RWPE2 (cell line): ENCODE results near the gene ZFYVE1.

Source experiments
- ATAC-seq: fragments of 200-7000 bp; cut with Tn5 transposase; 3 replicates; pipeline ENCODE4 v1.9.1; 2021; ENCODE audit warnings: low read depth
- DNase-seq: peaks from one replicate; pipeline ENCODE4 v3.0.0-alpha.2; 2020; ENCODE audit warnings: low spot score
- H3K27ac ChIP-seq: fragments of 450-650 bp; 2 replicates; pipeline ENCODE4 v1.5.1; 2017; ENCODE audit warnings: mild to moderate bottlenecking; ENCODE audit not compliant: poor library complexity, severe bottlenecking
- H3K27me3 ChIP-seq: fragments of 250-450 bp; sonication (Bioruptor Pico); 2 replicates; pipeline ENCODE4 v1.5.1; 2021; ENCODE audit warnings: mild to moderate bottlenecking, moderate library complexity; ENCODE audit not compliant: insufficient read depth, poor library complexity, severe bottlenecking
- H3K36me3 ChIP-seq: fragments of 250-450 bp; sonication (Bioruptor Pico); 2 replicates; pipeline ENCODE4 v1.5.1; 2020; ENCODE audit warnings: low read depth, mild to moderate bottlenecking, moderate library complexity
- H3K4me1 ChIP-seq: fragments of 250-450 bp; sonication (Bioruptor Pico); 2 replicates; pipeline ENCODE4 v1.5.1; 2021; ENCODE audit warnings: mild to moderate bottlenecking, moderate library complexity; ENCODE audit not compliant: insufficient read depth, poor library complexity, severe bottlenecking
- H3K4me3 ChIP-seq: fragments of 250-450 bp; sonication (Bioruptor Pico); 2 replicates; pipeline ENCODE4 v1.5.1; 2021; ENCODE audit warnings: mild to moderate bottlenecking, moderate library complexity; ENCODE audit not compliant: severe bottlenecking
- H3K9me3 ChIP-seq: fragments of 250-450 bp; sonication (Bioruptor Pico); 2 replicates; pipeline ENCODE4 v1.5.1; 2021; ENCODE audit warnings: mild to moderate bottlenecking, moderate library complexity; ENCODE audit not compliant: severe bottlenecking
- TF ChIP-seq, protein P1 (sequence below): fragments of 450-650 bp; IDR thresholded peaks from one replicate; pipeline ENCODE4 v1.5.1; 2017; ENCODE audit warnings: mild to moderate bottlenecking, moderate library complexity; ENCODE audit not compliant: poor library complexity, severe bottlenecking

ZFYVE1 gene

DNA sequence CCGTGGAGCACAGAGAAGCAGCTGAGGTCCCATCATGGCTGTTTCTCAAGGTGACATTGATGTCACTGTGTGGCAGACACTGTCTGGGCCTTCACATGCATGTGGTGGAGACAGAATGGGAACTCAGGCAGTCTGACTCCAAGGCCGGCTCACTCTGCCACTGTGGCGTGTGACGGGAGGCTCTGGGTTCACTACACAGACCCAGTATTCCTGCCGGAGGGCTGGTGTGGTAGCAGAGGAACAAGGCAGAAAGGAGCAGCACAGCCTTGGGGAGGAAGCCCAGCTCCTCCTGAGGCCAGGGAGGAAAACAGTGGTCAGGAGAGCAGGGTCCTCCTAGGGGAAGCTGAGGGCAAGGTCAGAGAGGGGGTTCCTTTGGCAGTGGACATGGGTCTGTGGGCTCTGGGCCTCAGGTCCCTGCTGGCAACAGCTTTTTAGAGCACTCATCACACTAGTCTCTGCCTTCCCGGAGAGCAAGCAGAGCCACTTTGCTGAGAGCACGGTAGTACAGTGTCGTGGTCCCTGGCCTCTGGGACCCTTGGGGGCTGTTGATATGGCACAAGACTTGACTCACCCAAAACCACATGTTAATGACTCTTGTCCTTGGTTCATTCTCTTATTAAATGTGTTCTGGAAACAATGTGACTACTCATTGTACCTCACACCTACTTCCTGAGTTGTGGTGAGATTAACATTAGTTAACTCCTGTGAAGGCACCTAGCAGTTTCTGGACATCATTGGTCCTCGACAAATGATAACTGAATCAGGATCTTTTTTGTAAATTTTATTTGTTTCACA lies 79.3 kb downstream of the ZFYVE1 start:
- ATAC-seq (no peak), DNase-seq (no peak)
- peaks cover 32% of the 10 kb centered on the region for H3K36me3 ChIP-seq
- TF ChIP-seq, protein P1, sequence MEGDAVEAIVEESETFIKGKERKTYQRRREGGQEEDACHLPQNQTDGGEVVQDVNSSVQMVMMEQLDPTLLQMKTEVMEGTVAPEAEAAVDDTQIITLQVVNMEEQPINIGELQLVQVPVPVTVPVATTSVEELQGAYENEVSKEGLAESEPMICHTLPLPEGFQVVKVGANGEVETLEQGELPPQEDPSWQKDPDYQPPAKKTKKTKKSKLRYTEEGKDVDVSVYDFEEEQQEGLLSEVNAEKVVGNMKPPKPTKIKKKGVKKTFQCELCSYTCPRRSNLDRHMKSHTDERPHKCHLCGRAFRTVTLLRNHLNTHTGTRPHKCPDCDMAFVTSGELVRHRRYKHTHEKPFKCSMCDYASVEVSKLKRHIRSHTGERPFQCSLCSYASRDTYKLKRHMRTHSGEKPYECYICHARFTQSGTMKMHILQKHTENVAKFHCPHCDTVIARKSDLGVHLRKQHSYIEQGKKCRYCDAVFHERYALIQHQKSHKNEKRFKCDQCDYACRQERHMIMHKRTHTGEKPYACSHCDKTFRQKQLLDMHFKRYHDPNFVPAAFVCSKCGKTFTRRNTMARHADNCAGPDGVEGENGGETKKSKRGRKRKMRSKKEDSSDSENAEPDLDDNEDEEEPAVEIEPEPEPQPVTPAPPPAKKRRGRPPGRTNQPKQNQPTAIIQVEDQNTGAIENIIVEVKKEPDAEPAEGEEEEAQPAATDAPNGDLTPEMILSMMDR: no peak
- H3K9me3 ChIP-seq: no peaks in the 10 kb centered on the region
- H3K27ac ChIP-seq: no peak overlapping the region
- H3K4me3 ChIP-seq: no peak overlapping the region
- no peaks in the 10 kb centered on the region for H3K4me1 ChIP-seq
- H3K27me3 ChIP-seq: no peaks in the 10 kb centered on the region

DNA sequence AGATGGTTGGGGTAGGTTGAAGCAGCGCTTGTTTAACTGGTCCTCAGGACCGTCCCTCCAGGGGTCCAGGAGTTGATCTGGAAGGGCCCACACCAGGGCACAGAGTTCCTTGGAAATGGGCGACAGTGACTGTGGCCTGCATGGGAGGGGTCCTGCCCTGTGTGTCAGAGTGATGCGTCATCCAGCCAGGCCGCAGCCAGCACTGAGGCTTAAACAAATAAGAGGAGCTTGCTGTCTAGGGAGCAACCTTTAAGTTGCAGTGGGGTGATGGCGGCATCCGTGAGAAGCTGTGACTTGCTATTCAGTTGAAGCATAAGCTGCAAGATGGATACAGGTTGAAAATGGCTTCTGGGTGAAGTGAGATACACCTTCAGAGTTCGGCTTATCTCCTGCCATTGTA lies 80.4 kb downstream of the ZFYVE1 start:
- H3K4me3 ChIP-seq: no peak overlapping the region
- DNase-seq (no peak), ATAC-seq (no peak)
- no peaks in the 10 kb centered on the region for H3K27me3 ChIP-seq
- TF ChIP-seq, protein P1: no peak
- no peak overlapping the region for H3K27ac ChIP-seq
- H3K36me3 ChIP-seq: peaks cover 43% of the 10 kb centered on the region
- no peaks in the 10 kb centered on the region for H3K9me3 ChIP-seq
- H3K4me1 ChIP-seq: no peaks in the 10 kb centered on the region

DNA sequence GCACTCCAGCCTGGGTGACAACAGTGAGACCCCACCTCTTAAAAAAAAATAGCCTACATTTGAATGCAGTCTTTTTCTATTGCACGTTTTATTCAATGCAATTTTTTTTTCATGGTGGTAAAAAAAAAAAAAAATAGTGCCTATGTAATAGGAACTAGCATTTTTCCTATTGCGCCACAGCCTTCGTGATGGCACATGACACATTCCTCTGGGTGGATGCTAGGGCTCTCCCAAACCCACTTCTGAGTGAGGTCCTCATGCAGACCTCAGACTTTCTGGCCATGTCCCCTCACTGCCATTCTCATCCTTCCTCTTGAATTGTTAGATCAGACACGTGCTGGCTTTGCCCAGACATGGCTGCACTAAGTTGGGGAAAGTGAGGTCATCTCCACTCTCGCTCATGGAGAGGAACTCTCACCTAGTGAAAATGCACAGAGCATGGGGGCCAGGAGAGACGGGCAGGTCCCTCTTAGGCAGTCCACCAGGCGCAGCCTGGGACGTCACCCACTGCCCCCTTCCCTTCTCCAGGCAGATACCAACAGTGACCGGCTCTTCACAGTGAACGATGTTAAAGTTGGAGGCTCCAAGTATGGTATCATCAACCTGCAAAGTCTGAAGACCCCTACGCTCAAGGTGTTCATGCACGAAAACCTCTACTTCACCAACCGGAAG lies 81.4 kb downstream of the ZFYVE1 start:
- DNase-seq (no peak), ATAC-seq (no peak)
- H3K36me3 ChIP-seq: peaks cover 52% of the 10 kb centered on the region
- no peak overlapping the region for H3K4me3 ChIP-seq
- H3K9me3 ChIP-seq: no peaks in the 10 kb centered on the region
- no peak overlapping the region for H3K27ac ChIP-seq
- TF ChIP-seq, protein P1: no peak
- H3K27me3 ChIP-seq: no peaks in the 10 kb centered on the region
- no peaks in the 10 kb centered on the region for H3K4me1 ChIP-seq

DNA sequence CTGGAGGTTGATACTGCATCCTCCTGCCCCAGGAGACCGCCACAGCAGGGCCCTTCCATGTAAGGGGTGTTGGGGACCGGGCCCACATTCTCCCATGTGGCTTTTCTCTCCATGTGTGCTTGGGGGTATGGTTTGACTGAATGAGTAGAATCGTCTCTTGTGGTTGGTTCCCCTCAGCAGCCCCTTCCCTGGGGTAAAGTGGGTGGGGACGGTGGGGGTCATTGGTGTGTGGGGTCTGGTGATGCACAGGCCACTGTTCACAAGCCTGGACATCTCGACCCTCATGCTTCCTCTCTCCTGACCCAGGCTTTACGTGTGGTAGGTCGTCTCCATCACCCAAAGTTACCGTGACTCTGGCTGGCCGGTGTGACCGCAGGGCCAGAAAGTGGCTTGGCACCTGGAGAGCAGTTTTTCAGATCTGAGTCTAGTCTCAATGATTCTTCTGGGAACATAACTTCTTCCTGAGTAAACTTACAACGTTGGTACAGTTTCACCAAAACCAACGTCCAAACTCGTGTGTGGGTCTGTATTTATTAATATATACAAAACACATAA lies 83.0 kb downstream of the ZFYVE1 start:
- H3K4me3 ChIP-seq: no peak overlapping the region
- TF ChIP-seq, protein P1: no peak
- no peaks in the 10 kb centered on the region for H3K4me1 ChIP-seq
- no peaks in the 10 kb centered on the region for H3K9me3 ChIP-seq
- no peaks in the 10 kb centered on the region for H3K27me3 ChIP-seq
- DNase-seq (no peak), ATAC-seq (no peak)
- H3K36me3 ChIP-seq: peaks cover 48% of the 10 kb centered on the region
- no peak overlapping the region for H3K27ac ChIP-seq
